Central memory CD8-positive, alpha-beta T cell (primary cell): ENCODE results near the gene VAV1.
"Not testable (repeated sequence)": the region's sequence is repeated elsewhere in the genome, so short reads cannot be mapped to it uniquely, and the experiment has no call there.

ENCODE experiments used
- ATAC-seq: fragments of 150-1000 bp; cut with Tn5 transposase; replicated peaks from 2 replicates; pipeline ENCODE4 v1.10.0; 2022; ENCODE audit warnings: mild to moderate bottlenecking, moderate FRiP score, moderate number of reproducible peaks; ENCODE audit not compliant: poor library complexity, severe bottlenecking; ENCODE audit errors: extremely low read depth
- DNase-seq, 2 donors: peaks; one replicate each; pipeline ENCODE4 v3.0.0; 2021; ENCODE audit warnings: low spot score in 2 of 2
- H3K27ac Mint-ChIP-seq: one replicate; pipeline ENCODE4 v1.8.0; 2022; ENCODE audit warnings: low read depth, mild to moderate bottlenecking, moderate library complexity, mixed read lengths
- H3K27me3 Mint-ChIP-seq: one replicate; pipeline ENCODE4 v1.8.0; 2022; ENCODE audit warnings: mixed read lengths
- H3K36me3 Mint-ChIP-seq: one replicate; pipeline ENCODE4 v1.8.0; 2022; ENCODE audit warnings: mild to moderate bottlenecking, moderate library complexity, mixed read lengths; ENCODE audit not compliant: insufficient read depth
- H3K4me1 Mint-ChIP-seq: one replicate; pipeline ENCODE4 v1.8.0; 2022; ENCODE audit warnings: mixed read lengths
- H3K4me3 Mint-ChIP-seq: one replicate; pipeline ENCODE4 v1.8.0; 2022; ENCODE audit warnings: mild to moderate bottlenecking, moderate library complexity, mixed read lengths
- H3K9me3 Mint-ChIP-seq: one replicate; pipeline ENCODE4 v1.8.0; 2022; ENCODE audit warnings: mixed read lengths

The VAV1 gene

DNA sequence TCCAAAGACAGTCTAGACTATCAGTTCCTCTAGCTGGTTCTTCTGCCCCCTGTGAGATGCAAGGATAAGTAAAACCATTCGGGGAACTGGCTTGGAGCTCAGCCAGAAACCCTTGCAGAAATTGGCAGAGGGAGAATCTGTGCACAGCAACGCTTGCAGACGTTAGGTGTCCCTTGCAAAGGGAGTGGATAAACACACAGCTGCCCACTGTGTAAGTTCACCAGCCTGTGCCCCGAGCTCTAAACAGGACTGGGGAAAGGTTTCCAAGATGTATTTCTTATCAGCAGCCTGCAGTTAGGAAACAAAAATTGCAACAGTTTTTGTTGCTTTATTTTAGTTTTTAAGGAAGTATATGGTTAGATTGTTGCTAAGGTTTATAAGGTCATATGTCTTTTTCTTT, 95.8 kb downstream of the VAV1 start:
- no peak for DNase-seq
- ATAC-seq, result no peak
- no peak overlapping the region for H3K4me3 Mint-ChIP-seq
- peaks cover 6% of the 10 kb centered on the region for H3K4me1 Mint-ChIP-seq
- peaks cover 12% of the 10 kb centered on the region for H3K36me3 Mint-ChIP-seq
- H3K9me3 Mint-ChIP-seq, result no peaks in the 10 kb centered on the region
- H3K27ac Mint-ChIP-seq, result no peak overlapping the region
- no peaks in the 10 kb centered on the region for H3K27me3 Mint-ChIP-seq

DNA sequence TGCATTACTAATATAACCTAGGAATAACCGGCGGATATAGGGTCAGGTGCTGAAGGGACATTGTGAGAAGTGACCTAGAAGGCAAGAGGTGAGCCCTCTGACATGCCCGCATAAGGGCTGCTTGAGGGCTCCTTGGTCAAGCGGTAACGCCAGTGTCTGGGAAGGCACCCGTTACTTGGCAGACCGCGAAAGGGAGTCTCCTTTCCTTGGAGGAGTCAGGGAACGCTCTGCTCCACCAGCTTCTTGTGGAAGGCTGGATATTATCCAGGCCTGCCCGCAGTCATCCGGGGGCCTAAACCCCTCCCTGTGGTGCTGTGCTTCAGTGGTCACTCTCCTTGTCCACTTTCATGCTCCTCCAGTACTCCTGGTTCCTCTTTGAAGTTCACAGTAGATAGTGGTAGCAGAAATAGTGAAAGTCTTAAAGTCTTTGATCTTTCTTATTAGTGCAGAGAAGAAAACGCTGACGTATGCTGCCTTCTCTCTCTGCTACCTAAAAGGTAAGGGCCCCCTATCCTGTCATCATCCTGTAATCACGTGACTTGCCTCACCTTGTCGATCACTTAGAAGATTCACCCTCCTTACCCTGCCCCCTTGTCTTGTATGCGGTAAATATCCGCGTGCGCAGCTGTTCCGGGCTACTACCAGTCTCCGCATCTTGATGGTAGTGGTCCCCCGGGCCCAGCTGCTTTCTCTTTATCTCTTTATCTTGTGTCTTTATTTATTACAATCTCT, 96.8 kb downstream of the VAV1 start:
- peaks cover 11% of the 10 kb centered on the region for H3K36me3 Mint-ChIP-seq
- H3K4me3 Mint-ChIP-seq, DNase-seq, H3K27me3 Mint-ChIP-seq, H3K27ac Mint-ChIP-seq, H3K9me3 Mint-ChIP-seq, ATAC-seq, H3K4me1 Mint-ChIP-seq: not testable (repeated sequence)

DNA sequence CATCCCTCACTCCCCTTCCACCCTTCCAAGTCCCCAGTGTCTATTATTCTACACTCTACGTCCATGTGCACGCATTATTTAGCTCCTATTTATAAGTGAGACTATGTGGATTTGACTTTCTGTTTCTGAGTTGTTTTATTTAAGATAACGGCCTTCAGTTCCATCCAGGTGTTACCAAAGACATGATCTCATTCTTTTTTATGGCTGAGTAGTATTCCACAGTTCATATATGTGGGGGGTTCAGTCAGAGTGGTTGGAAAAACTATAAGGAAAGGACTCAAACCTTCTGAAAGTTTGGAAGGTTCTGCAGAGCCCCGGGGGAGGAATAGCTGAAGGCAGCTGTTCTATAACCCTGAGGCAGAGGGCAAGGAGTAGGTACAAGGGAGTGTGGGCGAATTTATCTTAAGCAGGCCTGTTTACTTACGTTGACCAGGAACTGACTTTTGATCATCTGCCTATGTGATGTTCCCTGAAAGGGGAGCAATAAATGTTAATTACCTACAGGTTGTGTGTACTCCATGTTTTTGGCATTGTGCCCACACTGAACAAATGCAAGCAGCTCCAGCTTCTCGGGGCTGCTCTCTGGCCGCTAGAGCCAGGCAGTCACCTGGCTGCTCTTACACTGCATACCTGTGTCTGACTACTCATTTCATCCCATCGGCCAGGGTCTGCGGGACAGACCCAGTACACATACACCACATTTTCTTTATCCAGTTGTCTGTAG, 101.4 kb downstream of the VAV1 start:
- DNase-seq, result no peak
- no peak overlapping the region for H3K27ac Mint-ChIP-seq
- no peak overlapping the region for H3K4me3 Mint-ChIP-seq
- H3K9me3 Mint-ChIP-seq, result no peaks in the 10 kb centered on the region
- H3K4me1 Mint-ChIP-seq, result no peaks in the 10 kb centered on the region
- H3K27me3 Mint-ChIP-seq, result peaks cover 10% of the 10 kb centered on the region
- no peak for ATAC-seq
- peaks cover 12% of the 10 kb centered on the region for H3K36me3 Mint-ChIP-seq

DNA sequence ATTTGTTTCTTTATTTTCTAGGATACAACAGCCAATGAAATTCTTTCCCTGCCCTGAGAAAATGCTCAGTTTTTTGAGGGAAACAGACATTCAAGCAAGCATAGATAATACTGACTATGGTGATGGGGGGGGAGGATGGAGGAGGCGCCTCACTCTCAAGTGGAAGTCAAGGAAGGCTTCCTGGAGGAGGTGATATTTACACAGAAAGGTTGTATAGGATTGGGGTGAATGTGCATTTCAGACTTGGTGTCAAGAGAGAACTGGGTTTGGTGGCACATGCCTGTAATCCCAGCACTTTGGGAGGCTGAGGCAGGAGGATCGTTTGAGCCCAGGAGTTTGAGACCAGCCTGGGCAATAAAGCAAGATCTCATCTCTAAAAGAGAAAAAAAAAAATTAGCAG, 102.7 kb downstream of the VAV1 start:
- Mint-ChIP-seq H3K27ac (peak overlapping the region; percentile 32), H3K4me1 (no peaks in the 10 kb centered on the region), H3K27me3 (peaks cover 20% of the 10 kb centered on the region), H3K4me3 (no peak overlapping the region), H3K36me3 (peaks cover 11% of the 10 kb centered on the region), H3K9me3 (no peaks in the 10 kb centered on the region)
- no peak for DNase-seq
- no peak for ATAC-seq

DNA sequence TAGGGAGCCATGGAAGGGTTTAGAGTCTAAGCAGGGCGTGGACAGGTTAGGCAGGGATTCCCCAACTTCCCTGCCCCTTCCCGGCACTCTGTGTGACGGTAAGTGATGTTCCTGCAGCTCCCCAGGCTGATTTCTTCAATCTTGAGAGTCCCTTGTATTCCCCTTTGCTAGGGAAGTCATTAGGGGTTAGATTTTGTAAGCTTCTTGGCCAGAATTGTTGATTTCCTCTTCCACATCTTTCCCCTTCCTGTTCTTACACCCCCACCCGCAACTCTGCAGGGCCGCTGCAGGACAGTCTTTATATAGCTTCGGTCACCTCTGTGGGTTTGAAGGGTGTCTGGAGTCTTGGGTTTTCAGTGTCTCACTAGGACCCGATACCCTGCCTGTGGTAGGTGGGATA, 104.2 kb downstream of the VAV1 start:
- peaks cover 10% of the 10 kb centered on the region for H3K36me3 Mint-ChIP-seq
- no peak overlapping the region for H3K27ac Mint-ChIP-seq
- no peak for DNase-seq
- peaks cover 20% of the 10 kb centered on the region for H3K27me3 Mint-ChIP-seq
- ATAC-seq, result no peak
- no peaks in the 10 kb centered on the region for H3K9me3 Mint-ChIP-seq
- no peak overlapping the region for H3K4me3 Mint-ChIP-seq
- no peaks in the 10 kb centered on the region for H3K4me1 Mint-ChIP-seq

GRCh38 chr19:6877766-6878165, 105.3 kb downstream of the VAV1 start:
- Mint-ChIP-seq H3K4me3 (no peak overlapping the region), H3K36me3 (peaks cover 6% of the 10 kb centered on the region), H3K9me3 (no peaks in the 10 kb centered on the region), H3K4me1 (no peaks in the 10 kb centered on the region), H3K27me3 (peaks cover 20% of the 10 kb centered on the region), H3K27ac (no peak overlapping the region)
- ATAC-seq, result no peak
- DNase-seq, result no peak

DNA sequence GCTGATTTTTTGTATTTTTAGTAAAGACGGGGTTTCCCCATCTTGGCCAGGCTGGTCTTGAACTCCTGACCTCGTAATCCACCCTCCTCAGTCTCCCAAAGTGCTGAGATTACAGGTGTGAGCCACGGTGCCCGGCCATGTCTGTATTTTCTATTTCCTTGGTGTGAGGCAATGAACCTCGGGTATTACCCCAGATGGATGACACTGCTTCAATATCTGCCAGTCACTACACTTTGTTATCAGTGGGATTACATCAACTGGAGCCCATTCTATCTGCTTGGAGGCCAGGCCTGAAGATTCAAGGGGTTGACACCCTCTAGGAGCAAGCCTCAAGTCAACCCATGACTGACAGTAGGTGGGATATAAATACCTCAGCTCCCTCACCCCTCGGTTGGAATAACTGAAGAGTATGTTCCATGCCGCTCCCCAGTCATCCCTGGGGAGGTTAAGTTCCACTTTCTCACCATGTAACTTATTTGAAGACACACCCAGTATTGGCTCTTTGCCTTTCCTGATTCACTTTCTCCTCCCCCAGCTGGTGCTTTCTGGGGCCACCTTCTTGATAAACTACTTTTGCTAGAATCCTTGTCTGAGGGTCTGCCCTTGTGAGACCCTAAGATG, 113.9 kb downstream of the VAV1 start:
- H3K27ac Mint-ChIP-seq, result no peak overlapping the region
- peaks cover 6% of the 10 kb centered on the region for H3K9me3 Mint-ChIP-seq
- ATAC-seq (no peak), DNase-seq (no peak)
- H3K27me3 Mint-ChIP-seq, result no peaks in the 10 kb centered on the region
- H3K4me3 Mint-ChIP-seq, result no peak overlapping the region
- peaks cover 23% of the 10 kb centered on the region for H3K4me1 Mint-ChIP-seq
- H3K36me3 Mint-ChIP-seq, result peaks cover 7% of the 10 kb centered on the region

DNA sequence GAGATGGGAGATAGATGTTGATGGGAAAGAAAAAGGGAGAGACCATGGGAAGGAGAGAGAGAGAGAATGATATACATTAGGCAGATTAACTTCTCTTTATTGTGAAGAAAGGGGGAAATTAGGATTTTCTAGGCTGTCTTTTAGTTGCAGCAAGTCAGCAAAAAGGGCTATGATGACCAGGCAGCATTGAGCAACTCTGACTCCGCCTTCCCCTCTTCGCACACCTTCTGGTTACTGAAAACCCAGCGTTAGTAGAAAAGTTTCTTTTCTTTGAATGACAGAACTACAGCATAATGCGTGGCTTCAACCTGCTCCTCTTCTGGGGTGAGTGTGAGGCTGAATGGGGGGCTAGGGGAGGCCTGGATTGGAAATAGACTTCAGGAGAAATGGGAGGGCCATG, 114.8 kb downstream of the VAV1 start, which contains the start of gene ADGRE1:
Gene ADGRE1, plus strand, starts transcription at position 264 of the 400 bp plus-strand sequence. Its CDS starts 30 bp downstream, at position 294.
- Mint-ChIP-seq H3K4me1 (peaks cover 32% of the 10 kb centered on the region), H3K27me3 (no peaks in the 10 kb centered on the region), H3K4me3 (no peak within 1 kb of the TSS), H3K27ac (peak within 1 kb of the TSS; percentile 4), H3K9me3 (peaks cover 6% of the 10 kb centered on the region), H3K36me3 (peaks cover 8% of the 10 kb centered on the region)
- DNase-seq, result no peak
- no peak for ATAC-seq

- H3K27me3 Mint-ChIP-seq, result no peaks in the 10 kb centered on the region
- H3K27ac Mint-ChIP-seq, result no peak overlapping the region
- ATAC-seq (no peak), DNase-seq (no peak)
- no peak overlapping the region for H3K4me3 Mint-ChIP-seq
- H3K9me3 Mint-ChIP-seq, result peaks cover 7% of the 10 kb centered on the region
- peaks cover 39% of the 10 kb centered on the region for H3K4me1 Mint-ChIP-seq
- peaks cover 8% of the 10 kb centered on the region for H3K36me3 Mint-ChIP-seq
These were observed 116.5 kb downstream of the VAV1 start for GRCh38 chr19:6888967-6889366.

DNA sequence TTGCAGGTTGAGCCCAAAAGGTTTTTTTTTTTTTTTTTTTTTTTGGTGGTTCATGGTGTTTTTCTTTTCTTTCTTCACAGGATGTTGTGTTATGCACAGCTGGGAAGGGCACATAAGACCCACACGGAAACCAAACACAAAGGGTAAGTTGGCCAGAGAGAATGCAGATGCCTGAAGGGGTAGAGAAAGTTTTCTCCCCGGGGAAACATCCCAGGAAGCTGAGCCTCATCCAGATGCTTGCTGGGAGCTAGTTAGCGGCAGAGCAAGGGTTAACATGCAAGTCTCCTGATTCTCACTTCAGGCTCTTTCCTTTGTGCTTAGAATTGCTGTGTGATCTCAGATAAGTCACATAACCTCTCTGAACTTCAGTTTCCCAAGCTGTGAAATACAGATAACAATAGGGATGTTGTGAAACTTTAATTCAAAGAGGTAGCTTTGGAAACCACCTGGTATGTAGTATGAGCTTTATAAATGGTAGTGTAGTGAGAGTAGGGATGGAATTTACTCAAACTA, 117.9 kb downstream of the VAV1 start:
- Mint-ChIP-seq H3K4me1 (peaks cover 48% of the 10 kb centered on the region), H3K4me3 (peak overlapping the region; percentile 21), H3K36me3 (peaks cover 8% of the 10 kb centered on the region), H3K27ac (peak overlapping the region; percentile 15), H3K9me3 (peaks cover 18% of the 10 kb centered on the region), H3K27me3 (no peaks in the 10 kb centered on the region)
- ATAC-seq, result peak; percentile 72
- no peak for DNase-seq

DNA sequence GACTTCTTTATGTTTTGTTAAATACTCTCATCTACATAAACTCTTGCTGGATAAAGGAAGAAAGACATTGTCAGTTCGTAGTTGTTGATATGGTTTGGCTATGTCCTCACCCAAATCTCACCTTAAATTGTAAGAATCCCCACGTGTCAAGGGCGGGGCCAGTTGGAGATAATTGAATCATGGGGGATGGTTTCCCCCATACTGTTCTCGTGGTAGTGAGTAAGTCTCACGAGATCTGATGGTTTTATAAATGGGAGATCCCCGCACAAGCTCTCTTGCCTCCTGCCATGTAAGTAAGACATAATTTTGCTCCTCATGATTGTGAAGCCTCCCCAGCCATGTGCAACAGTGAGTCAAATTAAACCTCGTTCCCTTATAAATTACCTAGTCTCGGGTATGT, 118.4 kb downstream of the VAV1 start:
- Mint-ChIP-seq H3K27ac (peak overlapping the region; percentile 15), H3K4me3 (peak overlapping the region; percentile 21), H3K4me1 (peaks cover 48% of the 10 kb centered on the region), H3K9me3 (peaks cover 18% of the 10 kb centered on the region), H3K36me3 (peaks cover 8% of the 10 kb centered on the region), H3K27me3 (no peaks in the 10 kb centered on the region)
- peak; percentile 44 for ATAC-seq
- DNase-seq, result peak in 1 of 2 donors; percentile 16

DNA sequence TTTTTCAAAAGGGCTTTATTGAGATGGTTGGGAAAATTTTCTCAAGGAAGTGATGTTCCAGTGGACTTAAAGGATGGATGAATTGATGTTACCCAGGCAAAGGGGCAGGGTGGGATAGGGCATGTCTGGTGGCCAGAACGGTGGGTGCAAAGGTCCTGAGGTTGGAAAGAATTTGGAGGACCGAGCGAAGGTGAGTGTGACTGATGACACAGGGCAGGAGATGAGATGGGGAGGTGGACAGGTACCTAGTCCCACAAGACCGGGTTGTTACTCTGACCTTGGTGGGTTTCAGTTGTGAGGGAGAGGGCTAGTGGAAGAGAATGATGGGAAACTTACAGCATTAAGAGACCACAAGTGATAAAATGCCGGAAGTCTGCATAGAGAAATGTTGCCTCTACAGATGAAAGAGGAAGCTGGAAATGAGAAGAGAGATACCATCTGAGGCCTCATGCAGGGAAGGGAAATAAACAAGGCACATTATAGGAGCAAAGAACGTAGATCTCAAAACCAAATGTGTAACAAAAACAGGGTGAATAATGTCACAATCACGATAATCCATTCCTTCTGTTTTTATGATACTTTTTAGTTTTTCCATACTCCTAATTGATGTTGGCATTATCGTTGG, 119.4 kb downstream of the VAV1 start:
- no peaks in the 10 kb centered on the region for H3K27me3 Mint-ChIP-seq
- peaks cover 7% of the 10 kb centered on the region for H3K36me3 Mint-ChIP-seq
- H3K9me3 Mint-ChIP-seq, result peaks cover 23% of the 10 kb centered on the region

More for the DNA sequence above, 119.4 kb downstream of the VAV1 start:
- H3K4me3 Mint-ChIP-seq, result peak overlapping the region; percentile 1
- no peak for DNase-seq
- ATAC-seq, result no peak
- peak overlapping the region; percentile 79 for H3K27ac Mint-ChIP-seq
- peaks cover 46% of the 10 kb centered on the region for H3K4me1 Mint-ChIP-seq
